Tibial nerve (tissue), 4 donors: ENCODE data around the gene TOP2B. TPM values are rescaled to one million over a fixed set of nuclear protein-coding genes. Genes with fewer than 3 reads are reported as not detected.

ENCODE experiments used
- DNase-seq, 2 donors: peaks; one replicate each; pipeline ENCODE4 v3.0.0-alpha.2; 2019; ENCODE audit warnings: low spot score in 2 of 2
- H3K27ac ChIP-seq, 4 donors: fragments of 200-600 bp; sonication (generic) in 3 of 4; one replicate each; pipeline ENCODE4 v1.5.1; 2017 to 2019; ENCODE audit warnings: mild to moderate bottlenecking in 1 of 4
- H3K27me3 ChIP-seq, 2 donors: fragments of 200-600 bp; sonication (generic) in 1 of 2; one replicate each; pipeline versions ENCODE4 v1.5.1 to v1.6.0; 2017 to 2019
- H3K36me3 ChIP-seq, 3 donors: fragments of 200-600 bp; sonication (generic); one replicate each; pipeline ENCODE4 v1.5.1; 2018 to 2019
- H3K4me1 ChIP-seq, 4 donors: fragments of 200-600 bp; sonication (generic) in 3 of 4; one replicate each; pipeline ENCODE4 v1.5.1; 2017 to 2019
- H3K4me3 ChIP-seq, 4 donors: fragments of 200-600 bp; sonication (generic) in 3 of 4; one replicate each; pipeline ENCODE4 v1.5.1; 2017 to 2019; ENCODE audit warnings: mild to moderate bottlenecking in 1 of 4, moderate library complexity in 1 of 4
- H3K9me3 ChIP-seq, 4 donors: fragments of 200-600 bp; sonication (generic) in 3 of 4; one replicate each; pipeline ENCODE4 v1.5.1; 2017 to 2019
- EP300 ChIP-seq, 2 donors: sonication (generic); formaldehyde crosslinking; IDR thresholded peaks; one replicate each; pipeline ENCODE4 v1.6.1; 2017; ENCODE audit warnings: antibody characterized with exemption in 2 of 2, mild to moderate bottlenecking in 1 of 2
- POLR2A ChIP-seq, 2 donors: fragments of 450-650 bp; IDR thresholded peaks; one replicate each; pipeline ENCODE4 v1.6.1; 2017; ENCODE audit warnings: antibody characterized with exemption in 2 of 2, mild to moderate bottlenecking in 2 of 2, moderate library complexity in 2 of 2
- WGBS, 2 donors: methylation state at CpG; one replicate each; pipeline ENCODE4 v1.1.5; 2018; 5-methylcytosine and 5-hydroxymethylcytosine counted together
- total RNA-seq, 4 donors: library from RNA; depleted of rRNA; stranded (reverse); fragments of >200 nt; gene quantifications; one replicate each; pipeline ENCODE4 v1.1.0, GENCODE V29; 2016
- TF ChIP-seq, protein P1 (sequence below), 5 experiments: fragments of 200-600 bp in 3 of 5; fragments of 450-650 bp in 2 of 5; sonication (generic) in 3 of 5; IDR thresholded peaks; one replicate each; pipeline ENCODE4 v1.5.1; 2016 to 2019; ENCODE audit warnings: antibody characterized with exemption in 5 of 5, mild to moderate bottlenecking in 3 of 5, moderate library complexity in 2 of 5

TOP2B gene
- total RNA-seq, 4 donors from 2014 or later: 85.3 to 121 (median 99.3) TPM

DNA sequence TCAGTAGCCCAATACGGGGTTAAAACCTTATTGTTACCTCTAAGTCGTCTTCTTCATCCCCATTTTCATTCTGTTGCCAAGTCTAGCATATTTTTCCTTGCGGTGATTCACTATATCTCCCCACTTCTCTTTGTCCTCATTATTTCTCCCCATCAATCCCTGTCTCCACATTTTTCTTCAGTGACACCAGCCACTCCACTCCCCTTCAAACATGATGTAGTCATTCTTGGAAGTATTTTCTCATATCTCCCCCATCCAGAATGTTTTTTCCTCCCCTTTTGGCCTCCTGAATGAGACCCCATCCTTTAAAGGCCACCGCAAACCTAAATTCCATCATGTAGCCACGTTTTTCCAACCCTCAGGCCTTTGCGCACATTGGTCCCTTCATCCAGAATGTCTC lies 105.9 kb downstream of the TOP2B start:
- Histone ChIP-seq H3K27me3 (no peaks in the 10 kb centered on the region), H3K4me3 (no peak overlapping the region), H3K9me3 (no peaks in the 10 kb centered on the region), H3K27ac (peak overlapping the region in 2 of 4 donors; percentile 13 to 45), H3K4me1 (peaks cover 0 to 58% (median 9%) of the 10 kb centered on the region in 4 donors), H3K36me3 (no peaks in the 10 kb centered on the region)
- no peak for DNase-seq
- TF ChIP-seq POLR2A (IDR thresholded peaks at IDR 0.05): no peak
- TF ChIP-seq, protein P1, sequence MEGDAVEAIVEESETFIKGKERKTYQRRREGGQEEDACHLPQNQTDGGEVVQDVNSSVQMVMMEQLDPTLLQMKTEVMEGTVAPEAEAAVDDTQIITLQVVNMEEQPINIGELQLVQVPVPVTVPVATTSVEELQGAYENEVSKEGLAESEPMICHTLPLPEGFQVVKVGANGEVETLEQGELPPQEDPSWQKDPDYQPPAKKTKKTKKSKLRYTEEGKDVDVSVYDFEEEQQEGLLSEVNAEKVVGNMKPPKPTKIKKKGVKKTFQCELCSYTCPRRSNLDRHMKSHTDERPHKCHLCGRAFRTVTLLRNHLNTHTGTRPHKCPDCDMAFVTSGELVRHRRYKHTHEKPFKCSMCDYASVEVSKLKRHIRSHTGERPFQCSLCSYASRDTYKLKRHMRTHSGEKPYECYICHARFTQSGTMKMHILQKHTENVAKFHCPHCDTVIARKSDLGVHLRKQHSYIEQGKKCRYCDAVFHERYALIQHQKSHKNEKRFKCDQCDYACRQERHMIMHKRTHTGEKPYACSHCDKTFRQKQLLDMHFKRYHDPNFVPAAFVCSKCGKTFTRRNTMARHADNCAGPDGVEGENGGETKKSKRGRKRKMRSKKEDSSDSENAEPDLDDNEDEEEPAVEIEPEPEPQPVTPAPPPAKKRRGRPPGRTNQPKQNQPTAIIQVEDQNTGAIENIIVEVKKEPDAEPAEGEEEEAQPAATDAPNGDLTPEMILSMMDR (IDR thresholded peaks at IDR 0.05): no peak
- TF ChIP-seq EP300 (IDR thresholded peaks at IDR 0.05): no peak
- 59 to 65% methylated on average over 6 of the region's 6 CpGs for WGBS, 2 donors

DNA sequence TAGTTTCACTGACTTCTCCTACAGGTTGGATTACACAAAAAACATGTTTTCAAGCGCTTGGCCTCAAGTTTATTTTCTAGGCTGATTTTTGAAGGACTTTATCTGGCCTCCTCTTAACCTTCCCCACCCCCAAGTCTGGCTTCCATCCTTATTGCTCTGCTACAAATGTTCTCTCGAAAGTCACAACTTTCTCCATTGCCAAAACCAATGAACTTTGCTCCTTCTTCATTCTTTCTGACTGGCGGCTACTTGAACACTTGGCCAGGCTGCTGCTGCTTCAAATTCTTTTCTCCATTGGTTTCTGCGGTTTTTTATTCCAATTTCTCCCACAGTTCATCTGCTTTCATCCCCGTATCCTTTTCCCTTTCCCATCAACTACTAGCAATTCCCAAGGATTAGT lies 106.6 kb downstream of the TOP2B start:
- Histone ChIP-seq H3K9me3 (no peaks in the 10 kb centered on the region), H3K4me1 (peaks cover 0 to 58% (median 9%) of the 10 kb centered on the region in 4 donors), H3K4me3 (no peak overlapping the region), H3K27ac (peak overlapping the region in 2 of 4 donors; percentile 13 to 45), H3K36me3 (no peaks in the 10 kb centered on the region), H3K27me3 (no peaks in the 10 kb centered on the region)
- DNase-seq: peak in 1 of 2 donors; percentile 50
- 16 to 25% methylated on average over 5 of the region's 5 CpGs for WGBS, 2 donors
- TF ChIP-seq, protein P1 (IDR thresholded peaks at IDR 0.05): no peak
- TF ChIP-seq EP300 (IDR thresholded peaks at IDR 0.05) (peak in 1 of 2 donors; percentile 74), POLR2A (IDR thresholded peaks at IDR 0.05) (no peak)

DNA sequence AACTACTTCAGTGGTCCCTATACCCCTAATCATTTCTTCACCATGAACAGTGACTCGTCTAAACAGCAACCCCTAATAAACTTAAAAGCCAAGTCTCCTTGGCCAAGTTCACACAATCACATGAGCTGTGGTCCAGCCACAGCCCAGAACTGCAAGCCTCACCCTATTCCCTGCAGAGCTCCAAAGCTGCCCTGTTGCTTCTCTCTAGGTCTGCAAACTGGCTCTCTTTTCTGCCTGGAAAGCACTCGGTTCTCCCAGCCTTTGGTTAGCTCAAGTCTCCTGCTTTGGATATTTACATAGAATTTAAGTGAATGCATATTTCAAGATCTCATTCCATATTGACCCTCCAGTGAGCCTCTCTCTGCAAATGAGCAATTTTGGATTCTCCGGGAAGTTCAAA lies 107.0 kb downstream of the TOP2B start:
- WGBS, 2 donors: 19 to 28% methylated on average over 3 of the region's 3 CpGs
- no peak for DNase-seq
- Histone ChIP-seq H3K9me3 (no peaks in the 10 kb centered on the region), H3K4me1 (peaks cover 0 to 58% (median 9%) of the 10 kb centered on the region in 4 donors), H3K27me3 (no peaks in the 10 kb centered on the region), H3K36me3 (no peaks in the 10 kb centered on the region), H3K4me3 (no peak overlapping the region), H3K27ac (peak overlapping the region in 2 of 4 donors; percentile 17 to 31)
- TF ChIP-seq EP300 (IDR thresholded peaks at IDR 0.05) (no peak), POLR2A (IDR thresholded peaks at IDR 0.05) (no peak)
- TF ChIP-seq, protein P1 (IDR thresholded peaks at IDR 0.05): no peak

DNA sequence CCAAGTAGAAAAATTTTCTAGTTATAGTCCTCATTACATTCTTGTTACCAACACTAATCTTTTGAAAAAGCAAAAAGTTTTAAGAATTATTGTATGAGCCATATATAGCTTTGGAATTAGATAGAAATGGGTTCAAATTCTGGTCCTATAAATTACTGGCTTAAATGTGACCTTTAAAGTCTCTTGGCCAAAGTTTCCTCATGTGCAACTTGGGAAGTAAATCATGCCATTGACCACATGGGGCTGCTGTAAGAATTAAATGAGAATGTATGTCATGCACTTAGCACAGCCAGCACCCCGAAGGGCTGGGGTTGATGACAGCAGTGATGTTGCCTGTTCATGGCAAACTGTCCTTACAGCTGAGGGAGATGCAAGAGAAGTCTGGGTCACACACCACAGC lies 108.3 kb downstream of the TOP2B start:
- Histone ChIP-seq H3K4me3 (no peak overlapping the region), H3K27ac (peak overlapping the region in 1 of 4 donors; percentile 28), H3K36me3 (no peaks in the 10 kb centered on the region), H3K27me3 (no peaks in the 10 kb centered on the region), H3K4me1 (peaks cover 0 to 51% (median 9%) of the 10 kb centered on the region in 4 donors), H3K9me3 (no peaks in the 10 kb centered on the region)
- 68 to 76% methylated on average over 1 of the region's 1 CpG for WGBS, 2 donors
- TF ChIP-seq EP300 (IDR thresholded peaks at IDR 0.05): no peak
- TF ChIP-seq, protein P1 (IDR thresholded peaks at IDR 0.05): no peak
- TF ChIP-seq POLR2A (IDR thresholded peaks at IDR 0.05): no peak
- no peak for DNase-seq

DNA sequence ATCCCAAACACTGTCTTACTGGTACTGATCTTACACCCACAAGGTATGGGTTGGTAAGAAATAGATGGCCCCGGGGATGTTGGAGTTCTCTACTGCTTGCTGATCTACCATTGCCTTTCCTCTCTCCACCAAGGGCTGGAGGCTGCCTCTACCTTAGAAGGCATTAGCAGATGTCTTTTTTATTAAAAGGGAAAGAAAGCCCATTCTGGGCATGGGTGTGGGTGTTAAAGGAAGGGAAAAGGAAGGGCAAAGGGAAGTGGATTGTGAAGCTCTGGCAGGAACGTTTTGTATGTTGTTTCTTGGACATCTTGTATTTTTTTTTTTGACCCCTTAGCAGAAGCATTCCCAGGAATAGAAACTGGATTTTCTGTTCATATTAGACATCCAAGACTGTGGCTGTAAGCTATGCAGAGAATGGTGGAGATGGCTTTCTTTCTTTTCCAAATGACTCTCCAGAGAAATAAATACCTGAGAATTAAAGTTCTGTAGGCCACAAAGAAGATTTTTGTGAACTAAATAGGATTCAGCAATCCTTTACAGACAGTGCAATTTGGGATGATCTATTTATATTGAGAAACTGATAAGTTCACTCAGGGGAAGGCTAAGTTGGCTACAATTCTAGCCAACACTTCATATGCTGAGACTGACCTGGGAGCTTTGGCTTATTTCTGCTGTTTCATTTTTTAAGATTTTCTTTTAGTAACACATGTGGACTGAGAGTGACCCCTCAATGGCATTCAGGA lies 108.8 kb downstream of the TOP2B start:
- peaks cover 0 to 46% (median 9%) of the 10 kb centered on the region in 4 donors for H3K4me1 ChIP-seq
- H3K27ac ChIP-seq: peak overlapping the region in 2 of 4 donors; percentile 28 to 37
- H3K27me3 ChIP-seq: no peaks in the 10 kb centered on the region
- no peaks in the 10 kb centered on the region for H3K36me3 ChIP-seq
- 36 to 45% methylated on average over 2 of the region's 2 CpGs for WGBS, 2 donors
- no peaks in the 10 kb centered on the region for H3K9me3 ChIP-seq
- TF ChIP-seq POLR2A (IDR thresholded peaks at IDR 0.05): no peak
- TF ChIP-seq, protein P1 (IDR thresholded peaks at IDR 0.05): no peak
- TF ChIP-seq EP300 (IDR thresholded peaks at IDR 0.05): no peak
- DNase-seq: no peak
- H3K4me3 ChIP-seq: no peak overlapping the region
